A549 (cell line): ENCODE data around the gene TMEM37. TPM values are rescaled to one million over a fixed set of nuclear protein-coding genes. Genes with fewer than 3 reads are reported as not detected.
A peak's percentile ranks its signal among the peaks of the same experiment; 100 is the strongest.

Experiments
- ATAC-seq, 2 experiments: fragments of 200-7000 bp in 1 of 2; fragments of >200 bp in 1 of 2; cut with Nextera tagmentation in 1 of 2; cut with Tn5 transposase in 1 of 2; 3 replicates each; pipeline versions ENCODE4 v1.8.0 to v1.9.1; 2018 to 2020; ENCODE audit warnings: mild to moderate bottlenecking in 1 of 2, moderate library complexity in 1 of 2
- CTCF ChIA-PET: fragments of 300-600 bp; sonication (Branson Sonifier 250); formaldehyde crosslinking; extraction: SDS; loops from one replicate; lab custom pipeline; 2021; ENCODE audit warnings: antibody characterized with exemption, inconsistent platforms; lab: Yijun Ruan, JAX
- POLR2A ChIA-PET: fragments of 350-600 bp; formaldehyde crosslinking; extraction: SDS; loops from one replicate; lab custom pipeline; 2021; ENCODE audit warnings: antibody characterized with exemption, inconsistent platforms; lab: Yijun Ruan, JAX
- DNase-seq, 2 experiments: peaks; one replicate each; pipeline versions ENCODE4 v3.0.0 to v3.0.0-alpha.2; 2011 to 2016; ENCODE audit warnings: low read depth in 1 of 2, low spot score in 1 of 2
- FAIRE-seq: peaks from 2 replicates; lab custom pipeline; 2011; peaks lifted over from hg19 to GRCh38; lab: Jason Lieb, UNC
- H3K27ac ChIP-seq, 2 experiments: fragments of >200 bp; sonication (Bioruptor Twin); formaldehyde crosslinking; 3 replicates each; pipeline ENCODE4 v1.5.1; 2016 to 2017
- H3K4me1 ChIP-seq: fragments of >200 bp; sonication (Bioruptor Twin); formaldehyde crosslinking; 3 replicates; pipeline ENCODE4 v1.6.1; 2016
- H3K4me2 ChIP-seq: fragments of >200 bp; sonication (Bioruptor Twin); formaldehyde crosslinking; 3 replicates; pipeline ENCODE4 v1.6.1; 2016
- H3K4me3 ChIP-seq: fragments of >200 bp; sonication (Bioruptor Twin); formaldehyde crosslinking; 3 replicates; pipeline ENCODE4 v1.5.1; 2016
- H3K9me3 ChIP-seq: fragments of >200 bp; sonication (Bioruptor Twin); formaldehyde crosslinking; 3 replicates; pipeline ENCODE4 v1.6.1; 2016
- BCL3 ChIP-seq: fragments of >200 bp; sonication (Bioruptor Twin); formaldehyde crosslinking; IDR thresholded peaks from 3 replicates; pipeline ENCODE4 v1.6.1; 2016
- CBX2 ChIP-seq: fragments of 200-600 bp; sonication (generic); IDR thresholded peaks from 2 replicates; pipeline ENCODE4 v1.6.1; 2016; ENCODE audit warnings: low read depth, mild to moderate bottlenecking, borderline replicate concordance
- CEBPB ChIP-seq, 2 experiments: fragments of >200 bp in 1 of 2; sonication (Bioruptor Twin) in 1 of 2; formaldehyde crosslinking in 1 of 2; IDR thresholded peaks; 2 replicates each; pipeline ENCODE4 v1.6.1; 2012 to 2016
- E2F6 ChIP-seq: IDR thresholded peaks from 2 replicates; pipeline ENCODE4 v1.6.1; 2012; ENCODE audit warnings: low read depth, borderline replicate concordance
- EP300 ChIP-seq, 2 experiments: fragments of >200 bp; sonication (Bioruptor Twin); formaldehyde crosslinking; IDR thresholded peaks; 2 replicates in 1 of 2; 3 replicates in 1 of 2; pipeline ENCODE4 v1.6.1; 2016 to 2017
- FOXS1 ChIP-seq: fragments of 250-450 bp; sonication (Bioruptor Pico); IDR thresholded peaks from 2 replicates; pipeline ENCODE4 v1.5.0; 2020; ENCODE audit warnings: mild to moderate bottlenecking, moderate library complexity
- HDAC2 ChIP-seq: fragments of 200-600 bp; sonication (generic); IDR thresholded peaks from 2 replicates; pipeline ENCODE4 v1.6.1; 2016
- MAX ChIP-seq: IDR thresholded peaks from 2 replicates; pipeline ENCODE4 v1.6.1; 2012
- MAZ ChIP-seq: fragments of 150-350 bp; IDR thresholded peaks from 2 replicates; pipeline ENCODE4 v1.6.1; 2014; ENCODE audit warnings: antibody characterized with exemption, low read depth, low read length, borderline replicate concordance
- NPAS2 ChIP-seq: fragments of 250-450 bp; sonication (Bioruptor Pico); IDR thresholded peaks from 2 replicates; pipeline ENCODE4 v1.8.0; 2022; ENCODE audit warnings: mild to moderate bottlenecking, moderate library complexity, borderline replicate concordance
- NR3C1 ChIP-seq: fragments of >200 bp; sonication (Bioruptor Twin); formaldehyde crosslinking; IDR thresholded peaks from 3 replicates; pipeline ENCODE4 v1.6.1; 2017
- PBX3 ChIP-seq: IDR thresholded peaks from 2 replicates; pipeline ENCODE4 v1.6.1; 2012
- POLR2A ChIP-seq: IDR thresholded peaks from 2 replicates; pipeline ENCODE4 v1.6.1; 2012; ENCODE audit warnings: mild to moderate bottlenecking, low read length
- RAD21 ChIP-seq, 2 experiments: fragments of >200 bp in 1 of 2; sonication (Bioruptor Twin) in 1 of 2; formaldehyde crosslinking in 1 of 2; IDR thresholded peaks in 1 of 2; conservative IDR thresholded peaks in 1 of 2; 2 replicates in 1 of 2; 3 replicates in 1 of 2; pipeline ENCODE4 v1.6.1; 2012 to 2018; ENCODE audit warnings: inconsistent platforms in 1 of 2
- RFX5 ChIP-seq: fragments of 450-650 bp; IDR thresholded peaks from 2 replicates; pipeline ENCODE4 v1.7.1; 2014; ENCODE audit warnings: antibody characterized with exemption, mild to moderate bottlenecking, moderate library complexity
- SMC3 ChIP-seq: fragments of >200 bp; sonication (Bioruptor Twin); formaldehyde crosslinking; IDR thresholded peaks from 3 replicates; pipeline ENCODE4 v1.6.1; 2018; ENCODE audit warnings: inconsistent platforms
- TFCP2L1 ChIP-seq: fragments of 250-450 bp; sonication (Bioruptor Pico); IDR thresholded peaks from 2 replicates; pipeline ENCODE4 v1.5.0; 2021; ENCODE audit warnings: mild to moderate bottlenecking
- TP53 ChIP-seq: fragments of 250-450 bp; sonication (Bioruptor Pico); IDR thresholded peaks from 2 replicates; pipeline ENCODE4 v1.5.0; 2021; ENCODE audit warnings: mild to moderate bottlenecking, moderate library complexity
- USF2 ChIP-seq: fragments of 450-650 bp; IDR thresholded peaks from 2 replicates; pipeline ENCODE4 v1.6.1; 2014; ENCODE audit warnings: antibody characterized with exemption
- WGBS: methylation state at CpG from one replicate; pipeline ENCODE4 v1.1.6; 2017; ENCODE audit errors: missing lambda C conversion rate; 5-methylcytosine and 5-hydroxymethylcytosine counted together
- polyA plus RNA-seq, 4 experiments: library from polyadenylated mRNA; depleted of rRNA in 3 of 4; stranded (reverse); fragments of >200 nt; fragmentation: RNase III in 1 of 4; extraction: RNeasy Plus Mini Kit Qiagen cat#74134 plus additional on column Dnase treatment in 1 of 4; gene quantifications; 2 replicates in 3 of 4; 3 replicates in 1 of 4; pipeline ENCODE4 v1.2.3, GENCODE V29; 2011 to 2017

The TMEM37 gene
- polyA plus RNA-seq, 2 of the 4 experiments (the other 2 are of a cell fraction) = 5.1 to 7.5 TPM

GRCh38 chr2:119426801-119427395 lies 4.8 kb upstream of the TMEM37 start:
- peaks cover 51% of the 10 kb centered on the region for H3K4me1 ChIP-seq
- WGBS = 35% methylated on average over 12 of the region's 12 CpGs
- H3K27ac ChIP-seq = peak overlapping the region; percentile 61 to 72
- H3K9me3 ChIP-seq = no peaks in the 10 kb centered on the region; the same call in 2 of the 3 replicates
- ATAC-seq (peak in 1 of 2 experiments; percentile 12; a peak in 2 of 6 replicates), DNase-seq (peak in 1 of 2 experiments; percentile 38), FAIRE-seq (no peak)
- no peak for TF ChIP-seq NPAS2
- no peak for TF ChIP-seq TP53 (CRISPR knock-in tag)
- TF ChIP-seq CEBPB (IDR thresholded peaks at IDR 0.05) = peak; percentile 59 to 75; a peak in 3 of 4 replicates
- CTCF ChIA-PET = interaction anchor here (1.9 kb wide), 1 partner anchor 49 kb away, joined by 5 read pairs; no protein-coding TSS in a partner anchor
- POLR2A ChIA-PET = no interaction called here
- H3K4me2 ChIP-seq = peak overlapping the region; percentile 62
- H3K4me3 ChIP-seq = no peak overlapping the region

- POLR2A ChIA-PET = no interaction called here
- Histone ChIP-seq H3K4me3 (no peak overlapping the region), H3K27ac (peak overlapping the region; percentile 61 to 72; a peak in 4 of 6 replicates), H3K9me3 (no peaks in the 10 kb centered on the region), H3K4me2 (no peak overlapping the region), H3K4me1 (peaks cover 51% of the 10 kb centered on the region)
- FAIRE-seq (no peak), ATAC-seq (no peak), DNase-seq (no peak)
- CTCF ChIA-PET = interaction anchor here (1.9 kb wide), 1 partner anchor 49 kb away, joined by 5 read pairs; no protein-coding TSS in a partner anchor
- 80% methylated on average over 3 of the region's 3 CpGs for WGBS
- TF ChIP-seq RFX5 = no peak
- TF ChIP-seq BCL3 = no peak
- TF ChIP-seq MAZ = no peak
- TF ChIP-seq RAD21 (conservative IDR thresholded peaks at IDR 0.05 in 1 of 2, IDR thresholded peaks at IDR 0.05 in 1 of 2) = no peak
- no peak for TF ChIP-seq MAX
- no peak for TF ChIP-seq E2F6
- no peak for TF ChIP-seq POLR2A
- no peak for TF ChIP-seq TFCP2L1 (CRISPR knock-in tag)
- no peak for TF ChIP-seq NR3C1
- TF ChIP-seq PBX3 = no peak
- TF ChIP-seq CEBPB (IDR thresholded peaks at IDR 0.05) = no peak
- TF ChIP-seq USF2 = no peak
Measured at GRCh38 chr2:119427756-119428155, 3.9 kb upstream of the TMEM37 start.

- WGBS = 76% methylated on average over 7 of the region's 7 CpGs
- DNase-seq = no peak
- POLR2A ChIA-PET = no interaction called here
Measured at GRCh38 chr2:119428488-119429224, 3.0 kb upstream of the TMEM37 start.

More at GRCh38 chr2:119428488-119429224, 3.0 kb upstream of the TMEM37 start:
- peak overlapping the region; percentile 1; the same call in 1 of the 3 replicates for H3K4me2 ChIP-seq
- no peak for FAIRE-seq
- no peak for TF ChIP-seq CBX2
- no peak for TF ChIP-seq SMC3
- TF ChIP-seq HDAC2 = no peak
- TF ChIP-seq FOXS1 (CRISPR knock-in tag) = no peak
- no peak for TF ChIP-seq EP300 (IDR thresholded peaks at IDR 0.05)
- no peak for TF ChIP-seq MAZ
- H3K4me1 ChIP-seq = peaks cover 51% of the 10 kb centered on the region
- H3K27ac ChIP-seq = no peak overlapping the region; a peak in 1 of 6 replicates
- H3K9me3 ChIP-seq = no peaks in the 10 kb centered on the region
- ATAC-seq = no peak
- CTCF ChIA-PET = interaction anchor here (1.9 kb wide), 1 partner anchor 48 kb away, joined by 5 read pairs; no protein-coding TSS in a partner anchor
- no peak overlapping the region for H3K4me3 ChIP-seq
